ENCODE data around the gene TMEM170B.

The TMEM170B gene

GRCh38 chr6:11584244-11584643 lies 46.7 kb downstream of the TMEM170B start:
- DNase-seq (ENCODE audit: low read depth in 3 of 3, low spot score in 1 of 3), result no peak

GRCh38 chr6:11585426-11586016 lies 48.0 kb downstream of the TMEM170B start:
- DNase-seq (ENCODE audit: low read depth in 3 of 3, low spot score in 1 of 3), result no peak

GRCh38 chr6:11586117-11586516 lies 48.6 kb downstream of the TMEM170B start:
- DNase-seq (ENCODE audit: low read depth in 3 of 3, low spot score in 1 of 3), result no peak

- no peak for DNase-seq (ENCODE audit: low read depth in 3 of 3, low spot score in 1 of 3)
These were observed 49.0 kb downstream of the TMEM170B start for GRCh38 chr6:11586536-11586935.

GRCh38 chr6:11589261-11589660 lies 51.7 kb downstream of the TMEM170B start:
- DNase-seq (ENCODE audit: low read depth in 3 of 3, low spot score in 1 of 3), result no peak

GRCh38 chr6:11592294-11592906 lies 54.9 kb downstream of the TMEM170B start:
- no peak for DNase-seq (ENCODE audit: low read depth in 3 of 3, low spot score in 1 of 3)

GRCh38 chr6:11593096-11593495 lies 55.5 kb downstream of the TMEM170B start:
- no peak for DNase-seq (ENCODE audit: low read depth in 3 of 3, low spot score in 1 of 3)

- DNase-seq (ENCODE audit: low read depth in 3 of 3, low spot score in 1 of 3), result no peak
These were observed 58.4 kb downstream of the TMEM170B start for GRCh38 chr6:11595903-11596302.

GRCh38 chr6:11596640-11597237 lies 59.2 kb downstream of the TMEM170B start:
- DNase-seq (ENCODE audit: low read depth in 3 of 3, low spot score in 1 of 3), result no peak

- no peak for DNase-seq (ENCODE audit: low read depth in 3 of 3, low spot score in 1 of 3)
These were observed 61.1 kb downstream of the TMEM170B start for GRCh38 chr6:11598687-11599086.

- DNase-seq (ENCODE audit: low read depth in 3 of 3, low spot score in 1 of 3), result no peak
These were observed 62.7 kb downstream of the TMEM170B start for GRCh38 chr6:11600251-11600650.

GRCh38 chr6:11601776-11602605 lies 64.4 kb downstream of the TMEM170B start:
- no peak for DNase-seq (ENCODE audit: low read depth in 3 of 3, low spot score in 1 of 3)

- no peak for DNase-seq (ENCODE audit: low read depth in 3 of 3, low spot score in 1 of 3)
These were observed 66.7 kb downstream of the TMEM170B start for GRCh38 chr6:11604215-11604614.

GRCh38 chr6:11604836-11605506 lies 67.4 kb downstream of the TMEM170B start:
- DNase-seq (ENCODE audit: low read depth in 3 of 3, low spot score in 1 of 3), result no peak

- DNase-seq (ENCODE audit: low read depth in 3 of 3, low spot score in 1 of 3), result no peak
These were observed 68.0 kb downstream of the TMEM170B start for GRCh38 chr6:11605507-11605905.

- DNase-seq (ENCODE audit: low read depth in 3 of 3, low spot score in 1 of 3), result no peak
These were observed 68.8 kb downstream of the TMEM170B start for GRCh38 chr6:11606332-11606731.

GRCh38 chr6:11607383-11607782 lies 69.8 kb downstream of the TMEM170B start:
- DNase-seq (ENCODE audit: low read depth in 3 of 3, low spot score in 1 of 3), result no peak

GRCh38 chr6:11608600-11609323 lies 71.2 kb downstream of the TMEM170B start:
- no peak for DNase-seq (ENCODE audit: low read depth in 3 of 3, low spot score in 1 of 3)

- DNase-seq (ENCODE audit: low read depth in 3 of 3, low spot score in 1 of 3), result no peak
These were observed 71.9 kb downstream of the TMEM170B start for GRCh38 chr6:11609324-11610071.

- DNase-seq (ENCODE audit: low read depth in 3 of 3, low spot score in 1 of 3), result no peak
These were observed 75.8 kb downstream of the TMEM170B start for GRCh38 chr6:11613336-11613735.

Measured in stimulated activated CD4-positive, alpha-beta T cell treated with anti-CD3 and anti-CD28 coated beads, TNF-alpha, amount 100 ng/mL, for 1 hour (primary cell).